Progenitor cell of endocrine pancreas (in vitro differentiated cells): ENCODE data around the gene DNAJC17. TPM values are rescaled to one million over a fixed set of nuclear protein-coding genes. Genes with fewer than 3 reads are reported as not detected.
A peak's percentile ranks its signal among the peaks of the same experiment; 100 is the strongest.

Experiments
- DNase-seq: peaks from one replicate; pipeline ENCODE4 v3.0.0; 2021; ENCODE audit warnings: low spot score; ENCODE audit not compliant: unreplicated experiment
- H3K27ac Mint-ChIP-seq: 2 replicates; pipeline ENCODE4 v1.8.0; 2021; ENCODE audit warnings: mild to moderate bottlenecking, moderate library complexity, mixed read lengths
- H3K27me3 Mint-ChIP-seq: 2 replicates; pipeline ENCODE4 v1.8.0; 2021; ENCODE audit warnings: mixed read lengths
- H3K36me3 Mint-ChIP-seq: 2 replicates; pipeline ENCODE4 v1.8.0; 2022; ENCODE audit warnings: mixed read lengths; ENCODE audit not compliant: insufficient read depth
- H3K4me1 Mint-ChIP-seq: 2 replicates; pipeline ENCODE4 v1.8.0; 2021; ENCODE audit warnings: low read depth, mixed read lengths
- H3K4me3 Mint-ChIP-seq: 2 replicates; pipeline ENCODE4 v1.8.0; 2021; ENCODE audit warnings: low read depth, mild to moderate bottlenecking, moderate library complexity, mixed read lengths
- H3K9me3 Mint-ChIP-seq: 2 replicates; pipeline ENCODE4 v1.8.0; 2021; ENCODE audit warnings: low read depth, mixed read lengths
- CTCF ChIP-seq: fragments of 200-600 bp; sonication (generic); IDR thresholded peaks from one replicate; pipeline ENCODE4 v1.5.0; 2021; ENCODE audit warnings: antibody characterized with exemption, mild to moderate bottlenecking; ENCODE audit not compliant: unreplicated experiment
- total RNA-seq: library from RNA; stranded (reverse); gene quantifications from 2 replicates; pipeline ENCODE4 v1.2.1, GENCODE V29; 2021

DNAJC17 gene
- total RNA-seq, 1 donor from 2014 or later = 41.0 TPM

GRCh38 chr15:40799523-40799922 is 7.8 kb downstream of the DNAJC17 start:
- Mint-ChIP-seq H3K27ac (peak overlapping the region; percentile 26), H3K4me3 (no peak overlapping the region), H3K4me1 (peaks cover 12% of the 10 kb centered on the region), H3K27me3 (no peaks in the 10 kb centered on the region), H3K36me3 (peaks cover 5% of the 10 kb centered on the region), H3K9me3 (no peaks in the 10 kb centered on the region)
- DNase-seq = no peak
- TF ChIP-seq CTCF = no peak

GRCh38 chr15:40796512-40796911 is 10.8 kb downstream of the DNAJC17 start:
- Mint-ChIP-seq H3K27me3 (no peaks in the 10 kb centered on the region), H3K36me3 (peaks cover 10% of the 10 kb centered on the region), H3K9me3 (no peaks in the 10 kb centered on the region), H3K4me1 (peaks cover 21% of the 10 kb centered on the region), H3K27ac (no peak overlapping the region), H3K4me3 (no peak overlapping the region)
- TF ChIP-seq CTCF = no peak
- no peak for DNase-seq

GRCh38 chr15:40796041-40796440 is 11.2 kb downstream of the DNAJC17 start:
- DNase-seq = no peak
- Mint-ChIP-seq H3K4me1 (peaks cover 21% of the 10 kb centered on the region), H3K9me3 (no peaks in the 10 kb centered on the region), H3K36me3 (peaks cover 8% of the 10 kb centered on the region), H3K27ac (no peak overlapping the region), H3K27me3 (no peaks in the 10 kb centered on the region), H3K4me3 (no peak overlapping the region)
- TF ChIP-seq CTCF = no peak

- no peak for DNase-seq
- peaks cover 7% of the 10 kb centered on the region for H3K36me3 Mint-ChIP-seq
- H3K9me3 Mint-ChIP-seq = no peaks in the 10 kb centered on the region
- H3K4me1 Mint-ChIP-seq = peaks cover 17% of the 10 kb centered on the region
- no peak overlapping the region for H3K4me3 Mint-ChIP-seq
- no peak for TF ChIP-seq CTCF
- peak overlapping the region; percentile 29 for H3K27ac Mint-ChIP-seq
- no peaks in the 10 kb centered on the region for H3K27me3 Mint-ChIP-seq
Observed at GRCh38 chr15:40793216-40793989, 13.9 kb downstream of the DNAJC17 start.

GRCh38 chr15:40792394-40792793 is 14.9 kb downstream of the DNAJC17 start:
- Mint-ChIP-seq H3K4me3 (no peak overlapping the region), H3K9me3 (no peaks in the 10 kb centered on the region), H3K4me1 (peaks cover 20% of the 10 kb centered on the region), H3K27me3 (no peaks in the 10 kb centered on the region), H3K36me3 (peaks cover 7% of the 10 kb centered on the region), H3K27ac (peak overlapping the region; percentile 43)
- no peak for TF ChIP-seq CTCF
- no peak for DNase-seq
